Mesendoderm (in vitro differentiated cells): ENCODE measurements around the gene SYMPK.

ENCODE experiments used
- DNase-seq: peaks from one replicate; pipeline ENCODE4 v3.0.0; 2013
- H2AK5ac ChIP-seq: 2 replicates; pipeline ENCODE4 v1.6.1; 2013; ENCODE audit warnings: low read length, inconsistent platforms
- H2BK120ac ChIP-seq: 2 replicates; pipeline ENCODE4 v1.6.1; 2013; ENCODE audit warnings: low read depth, mild to moderate bottlenecking, low read length, moderate library complexity, mixed read lengths
- H2BK15ac ChIP-seq: replicated peaks from 2 replicates; pipeline ENCODE4 v1.6.1; 2013; ENCODE audit warnings: low read depth, mild to moderate bottlenecking, moderate library complexity
- H2BK5ac ChIP-seq: 2 replicates; pipeline ENCODE4 v1.6.1; 2013; ENCODE audit warnings: low read length, inconsistent platforms
- H3K18ac ChIP-seq: 2 replicates; pipeline ENCODE4 v1.6.1; 2013; ENCODE audit warnings: mild to moderate bottlenecking, low read length, mixed read lengths
- H3K23ac ChIP-seq: one replicate; pipeline ENCODE4 v1.6.1; 2013; ENCODE audit warnings: low read length
- H3K27ac ChIP-seq: 2 replicates; pipeline ENCODE4 v1.5.1; 2013; ENCODE audit warnings: low read depth, mild to moderate bottlenecking, inconsistent platforms, low read length, moderate library complexity
- H3K27me3 ChIP-seq: 2 replicates; pipeline ENCODE4 v1.6.1; 2013; ENCODE audit warnings: low read length, control low read depth, mild to moderate bottlenecking, inconsistent platforms; ENCODE audit not compliant: insufficient read depth, poor library complexity
- H3K36me3 ChIP-seq: 2 replicates; pipeline ENCODE4 v1.6.1; 2013; ENCODE audit warnings: low read length, inconsistent platforms; ENCODE audit not compliant: control insufficient read depth, insufficient read depth
- H3K4ac ChIP-seq: one replicate; pipeline ENCODE4 v1.6.1; 2013; ENCODE audit warnings: low read depth, mild to moderate bottlenecking, low read length, moderate library complexity
- H3K4me1 ChIP-seq: 2 replicates; pipeline ENCODE4 v1.6.1; 2013; ENCODE audit warnings: low read depth, low read length, inconsistent platforms; ENCODE audit not compliant: control insufficient read depth
- H3K4me2 ChIP-seq: 2 replicates; pipeline ENCODE4 v1.6.1; 2013; ENCODE audit warnings: low read length
- H3K4me3 ChIP-seq: 2 replicates; pipeline ENCODE4 v1.5.1; 2013; ENCODE audit warnings: mild to moderate bottlenecking, low read length
- H3K56ac ChIP-seq: one replicate; pipeline ENCODE4 v1.6.1; 2013; ENCODE audit warnings: low read length
- H3K79me1 ChIP-seq: 2 replicates; pipeline ENCODE4 v1.6.1; 2013; ENCODE audit warnings: low read length, inconsistent platforms
- H3K79me2 ChIP-seq: 2 replicates; pipeline ENCODE4 v1.6.1; 2013; ENCODE audit warnings: mild to moderate bottlenecking, low read length; ENCODE audit not compliant: control insufficient read depth, insufficient read depth
- H3K9ac ChIP-seq: 2 replicates; pipeline ENCODE4 v1.6.1; 2013; ENCODE audit warnings: low read length, inconsistent platforms
- H4K5ac ChIP-seq: one replicate; pipeline ENCODE4 v1.6.1; 2013; ENCODE audit warnings: low read length
- H4K8ac ChIP-seq: one replicate; pipeline ENCODE4 v1.6.1; 2013; ENCODE audit warnings: low read depth, mild to moderate bottlenecking, control low read depth, low read length, moderate library complexity
- WGBS: extraction: QIAGEN DNeasy Blood & Tissue Kit; methylation state at CpG from one replicate; pipeline ENCODE4 v1.1.7; 2013; ENCODE audit warnings: low lambda C conversion rate, missing lambda C conversion rate; ENCODE audit not compliant: insufficient coverage; ENCODE audit errors: extremely low coverage; 5-methylcytosine and 5-hydroxymethylcytosine counted together

The SYMPK gene

GRCh38 chr19:45814851-45815480, 48.0 kb downstream of the SYMPK start, which contains the start of gene RSPH6A:
TSS of gene RSPH6A (minus strand) at chr19:45815308. CDS start at chr19:45815176, 132 bp downstream.
- H3K4me2 ChIP-seq: peak within 1 kb of the TSS; percentile 86
- H3K27ac ChIP-seq: peak within 1 kb of the TSS; percentile 85
- H3K4ac ChIP-seq: peak within 1 kb of the TSS; percentile 82
- no peak within 1 kb of the TSS for H4K8ac ChIP-seq
- H3K56ac ChIP-seq: peak within 1 kb of the TSS; percentile 96
- H2BK15ac ChIP-seq: no peak within 1 kb of the TSS
- H2AK5ac ChIP-seq: peak within 1 kb of the TSS; percentile 77
- peak within 1 kb of the TSS; percentile 61 for H3K4me3 ChIP-seq
- H3K9ac ChIP-seq: peak within 1 kb of the TSS; percentile 97
- peak; percentile 53 for DNase-seq
- no CpG with 5 or more reads among the region's 40 CpGs for WGBS
- no peaks in the 10 kb centered on the region for H3K27me3 ChIP-seq
- H2BK120ac ChIP-seq: peak within 1 kb of the TSS; percentile 14
- H3K18ac ChIP-seq: peak within 1 kb of the TSS; percentile 61
- H3K23ac ChIP-seq: peak within 1 kb of the TSS; percentile 85
- H2BK5ac ChIP-seq: no peak within 1 kb of the TSS
- H4K5ac ChIP-seq: no peak within 1 kb of the TSS
- peaks cover 4% of the 10 kb centered on the region for H3K4me1 ChIP-seq
- no peaks in the 10 kb centered on the region for H3K79me1 ChIP-seq
- no peaks in the 10 kb centered on the region for H3K36me3 ChIP-seq
- no peaks in the 10 kb centered on the region for H3K79me2 ChIP-seq

GRCh38 chr19:45814166-45814780, 48.7 kb downstream of the SYMPK start:
- no peaks in the 10 kb centered on the region for H3K27me3 ChIP-seq
- peak overlapping the region; percentile 81 for H3K9ac ChIP-seq
- H3K27ac ChIP-seq: no peak overlapping the region
- H3K4me3 ChIP-seq: no peak overlapping the region
- no peak overlapping the region for H3K18ac ChIP-seq
- H4K5ac ChIP-seq: no peak overlapping the region
- H3K36me3 ChIP-seq: no peaks in the 10 kb centered on the region
- no peaks in the 10 kb centered on the region for H3K79me2 ChIP-seq
- H3K4me2 ChIP-seq: no peak overlapping the region
- no peak overlapping the region for H2BK120ac ChIP-seq
- H3K79me1 ChIP-seq: no peaks in the 10 kb centered on the region
- WGBS: no CpG with 5 or more reads among the region's 12 CpGs
- H4K8ac ChIP-seq: no peak overlapping the region
- no peak overlapping the region for H2AK5ac ChIP-seq
- no peak for DNase-seq
- no peak overlapping the region for H3K4ac ChIP-seq
- H3K23ac ChIP-seq: no peak overlapping the region
- H2BK5ac ChIP-seq: no peak overlapping the region
- peak overlapping the region; percentile 96 for H3K56ac ChIP-seq
- H3K4me1 ChIP-seq: peaks cover 4% of the 10 kb centered on the region
- H2BK15ac ChIP-seq: no peak overlapping the region

GRCh38 chr19:45812297-45812696, 50.6 kb downstream of the SYMPK start:
- H3K4ac ChIP-seq: no peak overlapping the region
- H3K4me2 ChIP-seq: no peak overlapping the region
- no peak overlapping the region for H3K27ac ChIP-seq
- no peak overlapping the region for H2AK5ac ChIP-seq
- H3K27me3 ChIP-seq: no peaks in the 10 kb centered on the region
- no peak overlapping the region for H3K56ac ChIP-seq
- no peak overlapping the region for H2BK15ac ChIP-seq
- no peak overlapping the region for H2BK5ac ChIP-seq
- no peak overlapping the region for H3K4me3 ChIP-seq
- no peak overlapping the region for H4K8ac ChIP-seq
- H3K79me1 ChIP-seq: no peaks in the 10 kb centered on the region
- no peak overlapping the region for H3K23ac ChIP-seq
- no peak overlapping the region for H4K5ac ChIP-seq
- WGBS: no CpG with 5 or more reads among the region's 6 CpGs
- no peaks in the 10 kb centered on the region for H3K36me3 ChIP-seq
- no peak for DNase-seq
- H3K79me2 ChIP-seq: no peaks in the 10 kb centered on the region
- H3K9ac ChIP-seq: no peak overlapping the region
- H3K4me1 ChIP-seq: peaks cover 2% of the 10 kb centered on the region
- no peak overlapping the region for H3K18ac ChIP-seq
- no peak overlapping the region for H2BK120ac ChIP-seq

GRCh38 chr19:45809643-45810159, 53.2 kb downstream of the SYMPK start:
- Histone ChIP-seq H3K36me3 (no peaks in the 10 kb centered on the region), H2BK120ac (no peak overlapping the region), H3K4me3 (no peak overlapping the region), H3K4ac (no peak overlapping the region), H2AK5ac (no peak overlapping the region), H4K5ac (no peak overlapping the region), H3K27me3 (no peaks in the 10 kb centered on the region), H3K4me1 (no peaks in the 10 kb centered on the region), H3K4me2 (no peak overlapping the region), H2BK5ac (no peak overlapping the region), H3K79me2 (no peaks in the 10 kb centered on the region), H3K23ac (no peak overlapping the region), H4K8ac (no peak overlapping the region), H3K27ac (no peak overlapping the region), H3K56ac (no peak overlapping the region), H3K79me1 (no peaks in the 10 kb centered on the region), H2BK15ac (no peak overlapping the region), H3K9ac (no peak overlapping the region), H3K18ac (no peak overlapping the region)
- peak; percentile 51 for DNase-seq
- WGBS: no CpG with 5 or more reads among the region's 7 CpGs

- DNase-seq: no peak
- no peaks in the 10 kb centered on the region for H3K79me2 ChIP-seq
- no peaks in the 10 kb centered on the region for H3K27me3 ChIP-seq
- H3K27ac ChIP-seq: no peak overlapping the region
- no peak overlapping the region for H2BK120ac ChIP-seq
- no peak overlapping the region for H4K5ac ChIP-seq
- H3K4me2 ChIP-seq: no peak overlapping the region
- H3K23ac ChIP-seq: no peak overlapping the region
- H4K8ac ChIP-seq: no peak overlapping the region
- no peak overlapping the region for H3K18ac ChIP-seq
- H3K4me3 ChIP-seq: no peak overlapping the region
- H2BK15ac ChIP-seq: no peak overlapping the region
- H3K4ac ChIP-seq: no peak overlapping the region
- no peak overlapping the region for H3K56ac ChIP-seq
- no peak overlapping the region for H2BK5ac ChIP-seq
- no peaks in the 10 kb centered on the region for H3K4me1 ChIP-seq
- H2AK5ac ChIP-seq: no peak overlapping the region
- H3K36me3 ChIP-seq: no peaks in the 10 kb centered on the region
- H3K9ac ChIP-seq: no peak overlapping the region
- no peaks in the 10 kb centered on the region for H3K79me1 ChIP-seq
Observed at GRCh38 chr19:45805719-45806118, 57.2 kb downstream of the SYMPK start.

GRCh38 chr19:45804959-45805230, 58.1 kb downstream of the SYMPK start:
- H3K27me3 ChIP-seq: no peaks in the 10 kb centered on the region
- H2AK5ac ChIP-seq: no peak overlapping the region
- no peak overlapping the region for H4K8ac ChIP-seq
- no peaks in the 10 kb centered on the region for H3K79me1 ChIP-seq
- no peak for DNase-seq
- H3K27ac ChIP-seq: no peak overlapping the region
- H2BK120ac ChIP-seq: no peak overlapping the region
- H3K9ac ChIP-seq: no peak overlapping the region
- no peak overlapping the region for H3K23ac ChIP-seq
- no CpG with 5 or more reads among the region's 8 CpGs for WGBS
- H3K56ac ChIP-seq: no peak overlapping the region
- no peak overlapping the region for H3K4me2 ChIP-seq
- no peak overlapping the region for H3K4ac ChIP-seq
- H3K36me3 ChIP-seq: no peaks in the 10 kb centered on the region
- no peaks in the 10 kb centered on the region for H3K4me1 ChIP-seq
- H2BK15ac ChIP-seq: no peak overlapping the region
- no peak overlapping the region for H3K18ac ChIP-seq
- H3K79me2 ChIP-seq: no peaks in the 10 kb centered on the region
- H3K4me3 ChIP-seq: no peak overlapping the region
- H4K5ac ChIP-seq: no peak overlapping the region
- H2BK5ac ChIP-seq: no peak overlapping the region
